ENCODE measurements around the gene EXD2. TPM values are rescaled to one million over a fixed set of nuclear protein-coding genes. Genes with fewer than 3 reads are reported as not detected.
A peak's percentile ranks its signal among the peaks of the same experiment; 100 is the strongest.

The EXD2 gene
- total and polyA plus RNA-seq, 2 of the 13 experiments (the other 11 are each of a cell fraction or from before 2014, with no cell fraction given): 9.5 to 15.1 TPM

DNA sequence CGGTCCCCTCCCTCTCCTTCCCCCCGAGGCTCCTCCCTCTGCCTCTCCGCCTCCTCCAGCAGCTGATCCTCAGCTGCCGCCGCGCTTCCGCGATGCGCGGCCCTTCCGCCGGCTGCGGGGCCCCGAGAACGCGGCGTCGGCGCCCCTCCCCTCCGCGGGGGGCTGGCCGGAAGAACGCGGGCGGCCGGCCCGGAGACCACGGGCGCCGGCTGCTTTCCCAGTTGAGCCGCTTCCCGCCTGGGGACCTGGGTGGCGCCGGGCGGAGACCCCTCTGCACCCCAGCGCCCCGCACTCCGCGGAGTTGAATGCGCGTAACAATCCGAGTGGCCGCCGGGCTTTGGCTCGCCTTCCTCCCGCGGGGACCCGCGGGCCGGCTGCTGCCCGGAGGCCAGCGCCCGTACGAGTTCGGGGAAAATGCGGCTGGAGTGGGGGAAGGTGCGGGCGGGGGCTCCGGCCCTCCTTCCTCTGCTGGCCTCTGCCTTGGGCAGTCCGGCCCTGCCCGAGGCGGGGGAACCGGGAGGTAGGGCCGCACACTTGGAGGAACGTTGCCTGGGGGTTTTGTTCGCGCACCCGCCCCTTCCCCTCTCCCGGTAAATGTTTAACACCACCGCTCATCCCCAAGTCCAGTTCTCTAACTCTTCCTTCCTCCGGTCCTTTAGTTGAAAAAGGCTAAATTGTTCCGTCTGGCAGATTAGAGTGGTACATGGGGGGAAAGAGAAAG, 38.0 kb upstream of the EXD2 start (continued):
- TF ChIP-seq, protein P1, sequence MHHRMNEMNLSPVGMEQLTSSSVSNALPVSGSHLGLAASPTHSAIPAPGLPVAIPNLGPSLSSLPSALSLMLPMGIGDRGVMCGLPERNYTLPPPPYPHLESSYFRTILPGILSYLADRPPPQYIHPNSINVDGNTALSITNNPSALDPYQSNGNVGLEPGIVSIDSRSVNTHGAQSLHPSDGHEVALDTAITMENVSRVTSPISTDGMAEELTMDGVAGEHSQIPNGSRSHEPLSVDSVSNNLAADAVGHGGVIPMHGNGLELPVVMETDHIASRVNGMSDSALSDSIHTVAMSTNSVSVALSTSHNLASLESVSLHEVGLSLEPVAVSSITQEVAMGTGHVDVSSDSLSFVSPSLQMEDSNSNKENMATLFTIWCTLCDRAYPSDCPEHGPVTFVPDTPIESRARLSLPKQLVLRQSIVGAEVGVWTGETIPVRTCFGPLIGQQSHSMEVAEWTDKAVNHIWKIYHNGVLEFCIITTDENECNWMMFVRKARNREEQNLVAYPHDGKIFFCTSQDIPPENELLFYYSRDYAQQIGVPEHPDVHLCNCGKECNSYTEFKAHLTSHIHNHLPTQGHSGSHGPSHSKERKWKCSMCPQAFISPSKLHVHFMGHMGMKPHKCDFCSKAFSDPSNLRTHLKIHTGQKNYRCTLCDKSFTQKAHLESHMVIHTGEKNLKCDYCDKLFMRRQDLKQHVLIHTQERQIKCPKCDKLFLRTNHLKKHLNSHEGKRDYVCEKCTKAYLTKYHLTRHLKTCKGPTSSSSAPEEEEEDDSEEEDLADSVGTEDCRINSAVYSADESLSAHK (CRISPR knock-in tag; IDR thresholded peaks at IDR 0.05; ENCODE audit: borderline replicate concordance): no peak
- TF ChIP-seq POLR2AphosphoS2 (IDR thresholded peaks at IDR 0.05; ENCODE audit: low read depth, low read length): no peak
- TF ChIP-seq ZNF160 (CRISPR knock-in tag; IDR thresholded peaks at IDR 0.05): no peak
- TF ChIP-seq FOXP1 (IDR thresholded peaks at IDR 0.05): no peak
- TF ChIP-seq FOXP1 (CRISPR knock-in tag; IDR thresholded peaks at IDR 0.05): no peak
- no peak for TF ChIP-seq SMARCE1 (IDR thresholded peaks at IDR 0.05; ENCODE audit: borderline replicate concordance)
- no peak for TF ChIP-seq CENPT (CRISPR knock-in tag; IDR thresholded peaks at IDR 0.05; ENCODE audit: low read depth)
- no peak for TF ChIP-seq RARG (CRISPR knock-in tag; IDR thresholded peaks at IDR 0.05; ENCODE audit: low read depth)
- TF ChIP-seq ZNF430 (CRISPR knock-in tag; IDR thresholded peaks at IDR 0.05): no peak
- peak; percentile 99 for TF ChIP-seq HNRNPK (IDR thresholded peaks at IDR 0.05; ENCODE audit: low read depth, low read length, poor library complexity, severe bottlenecking)
- TF ChIP-seq IRX3 (CRISPR knock-in tag; IDR thresholded peaks at IDR 0.05; ENCODE audit: borderline replicate concordance, low read depth): no peak
- no peak for TF ChIP-seq ZNF782 (CRISPR knock-in tag; IDR thresholded peaks at IDR 0.05; ENCODE audit: borderline replicate concordance)
- TF ChIP-seq, protein P2, sequence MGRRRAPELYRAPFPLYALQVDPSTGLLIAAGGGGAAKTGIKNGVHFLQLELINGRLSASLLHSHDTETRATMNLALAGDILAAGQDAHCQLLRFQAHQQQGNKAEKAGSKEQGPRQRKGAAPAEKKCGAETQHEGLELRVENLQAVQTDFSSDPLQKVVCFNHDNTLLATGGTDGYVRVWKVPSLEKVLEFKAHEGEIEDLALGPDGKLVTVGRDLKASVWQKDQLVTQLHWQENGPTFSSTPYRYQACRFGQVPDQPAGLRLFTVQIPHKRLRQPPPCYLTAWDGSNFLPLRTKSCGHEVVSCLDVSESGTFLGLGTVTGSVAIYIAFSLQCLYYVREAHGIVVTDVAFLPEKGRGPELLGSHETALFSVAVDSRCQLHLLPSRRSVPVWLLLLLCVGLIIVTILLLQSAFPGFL (CRISPR knock-in tag; IDR thresholded peaks at IDR 0.05): no peak
- TF ChIP-seq SALL1 (CRISPR knock-in tag; IDR thresholded peaks at IDR 0.05): peak; percentile 45
- no peak for TF ChIP-seq ZNF558 (CRISPR knock-in tag; IDR thresholded peaks at IDR 0.05; ENCODE audit: borderline replicate concordance)
- TF ChIP-seq ZNF260 (CRISPR knock-in tag; IDR thresholded peaks at IDR 0.05; ENCODE audit: borderline replicate concordance, low read depth): no peak
- no peak for TF ChIP-seq DR1 (CRISPR knock-in tag; IDR thresholded peaks at IDR 0.05)
- TF ChIP-seq KDM4B (CRISPR knock-in tag; IDR thresholded peaks at IDR 0.05): no peak; the same call in 1 of the 2 replicates
- no peak for TF ChIP-seq ZNF138 (CRISPR knock-in tag; IDR thresholded peaks at IDR 0.05; ENCODE audit: low read depth)
- TF ChIP-seq SUZ12 (IDR thresholded peaks at IDR 0.05; ENCODE audit: low read depth, low read length): no peak
- TF ChIP-seq, protein P3, sequence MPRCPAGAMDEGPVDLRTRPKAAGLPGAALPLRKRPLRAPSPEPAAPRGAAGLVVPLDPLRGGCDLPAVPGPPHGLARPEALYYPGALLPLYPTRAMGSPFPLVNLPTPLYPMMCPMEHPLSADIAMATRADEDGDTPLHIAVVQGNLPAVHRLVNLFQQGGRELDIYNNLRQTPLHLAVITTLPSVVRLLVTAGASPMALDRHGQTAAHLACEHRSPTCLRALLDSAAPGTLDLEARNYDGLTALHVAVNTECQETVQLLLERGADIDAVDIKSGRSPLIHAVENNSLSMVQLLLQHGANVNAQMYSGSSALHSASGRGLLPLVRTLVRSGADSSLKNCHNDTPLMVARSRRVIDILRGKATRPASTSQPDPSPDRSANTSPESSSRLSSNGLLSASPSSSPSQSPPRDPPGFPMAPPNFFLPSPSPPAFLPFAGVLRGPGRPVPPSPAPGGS (CRISPR knock-in tag; IDR thresholded peaks at IDR 0.05): peak; percentile 67; the same call in 1 of the 2 replicates
- no peak; the same call in 1 of the 2 replicates for TF ChIP-seq ZSCAN25 (CRISPR knock-in tag; IDR thresholded peaks at IDR 0.05)
- TF ChIP-seq NR3C1 (CRISPR knock-in tag; IDR thresholded peaks at IDR 0.05): no peak
- TF ChIP-seq RFX3 (CRISPR knock-in tag; IDR thresholded peaks at IDR 0.05): no peak
- no peak; the same call in 1 of the 2 replicates for TF ChIP-seq NFIC (IDR thresholded peaks at IDR 0.05; ENCODE audit: low read length)

All from HepG2 (cell line).